T-cell (primary cell): Measurements from ENCODE around the gene BCAS3. TPM values are rescaled to one million over a fixed set of nuclear protein-coding genes. Genes with fewer than 3 reads are reported as not detected.

Experiments
- ATAC-seq, 4 experiments: fragments of 200-7000 bp in 3 of 4; fragments of 150-1000 bp in 1 of 4; cut with Tn5 transposase; replicated peaks in 1 of 4; 1 replicate in 3 of 4; 2 replicates in 1 of 4; pipeline ENCODE4 v1.10.0; 2021; ENCODE audit warnings: moderate library complexity in 3 of 4, mild to moderate bottlenecking in 2 of 4, moderate number of reproducible peaks in 1 of 4
- CTCF ChIA-PET, 2 donors: fragments of 300-600 bp; sonication (Branson Sonifier 250); formaldehyde crosslinking; loops; one replicate each; lab custom pipeline; 2022; ENCODE audit warnings: antibody characterized with exemption in 2 of 2; lab: Charles Lee
- POLR2A ChIA-PET, 2 donors: fragments of 300-600 bp; sonication (Branson Sonifier 250); formaldehyde crosslinking; loops; one replicate each; lab custom pipeline; 2022; ENCODE audit warnings: antibody characterized with exemption in 2 of 2; lab: Charles Lee
- DNase-seq, 35 experiments: peaks; one replicate each; pipeline versions ENCODE4 v3.0.0 to v3.0.0-alpha.2; 2013 to 2023
- H3K27ac ChIP-seq: one replicate; pipeline ENCODE4 v1.5.1; 2013; ENCODE audit warnings: low read length
- H3K27me3 ChIP-seq, 2 experiments: replicated peaks in 1 of 2; 1 replicate in 1 of 2; 2 replicates in 1 of 2; pipeline versions ENCODE4 v1.6.1 to v1.7.0; 2013; ENCODE audit warnings: low read length in 1 of 2, mixed read lengths in 1 of 2; ENCODE audit not compliant: control insufficient read depth in 2 of 2, insufficient read depth in 2 of 2; ENCODE audit errors: extremely low read depth in 1 of 2
- H3K36me3 ChIP-seq, 2 donors: 1 replicate in 1 of 2; 2 replicates in 1 of 2; pipeline versions ENCODE4 v1.6.1 to v1.7.0; 2013; ENCODE audit warnings: low read length in 1 of 2; ENCODE audit not compliant: control insufficient read depth in 2 of 2, insufficient read depth in 1 of 2; ENCODE audit errors: extremely low read depth in 1 of 2
- H3K4me1 ChIP-seq, 2 experiments: 1 replicate in 1 of 2; 2 replicates in 1 of 2; pipeline versions ENCODE4 v1.6.1 to v1.7.0; 2013; ENCODE audit warnings: low read length in 2 of 2, mixed read lengths in 1 of 2; ENCODE audit not compliant: insufficient read depth in 2 of 2, control insufficient read depth in 1 of 2; ENCODE audit errors: extremely low read depth in 1 of 2
- H3K4me3 ChIP-seq, 2 donors: 1 replicate in 1 of 2; 2 replicates in 1 of 2; pipeline versions ENCODE4 v1.5.1 to v1.7.0; 2013; ENCODE audit warnings: mild to moderate bottlenecking in 2 of 2, low read length in 1 of 2, moderate library complexity in 1 of 2; ENCODE audit not compliant: control insufficient read depth in 1 of 2; ENCODE audit errors: extremely low read depth in 1 of 2
- H3K9me3 ChIP-seq: 2 replicates; pipeline ENCODE4 v1.7.0; 2013
- H3K27ac Mint-ChIP-seq, 2 donors: one replicate each; pipeline ENCODE4 v1.8.0; 2020 to 2021; ENCODE audit warnings: mild to moderate bottlenecking in 2 of 2, mixed read lengths in 2 of 2
- H3K27me3 Mint-ChIP-seq, 2 donors: one replicate each; pipeline ENCODE4 v1.8.0; 2021 to 2022; ENCODE audit warnings: mixed read lengths in 2 of 2
- H3K36me3 Mint-ChIP-seq: one replicate; pipeline ENCODE4 v1.8.0; 2021; ENCODE audit warnings: mixed read lengths
- H3K4me1 Mint-ChIP-seq, 3 donors: one replicate each; pipeline ENCODE4 v1.8.0; 2020 to 2022; ENCODE audit warnings: mixed read lengths in 3 of 3, mild to moderate bottlenecking in 1 of 3
- H3K4me3 Mint-ChIP-seq, 3 donors: one replicate each; pipeline ENCODE4 v1.8.0; 2020 to 2022; ENCODE audit warnings: mild to moderate bottlenecking in 3 of 3, mixed read lengths in 3 of 3, moderate library complexity in 3 of 3
- H3K9me3 Mint-ChIP-seq, 3 donors: one replicate each; pipeline ENCODE4 v1.8.0; 2020 to 2022; ENCODE audit warnings: mixed read lengths in 3 of 3
- WGBS: methylation state at CpG from one replicate; pipeline ENCODE4 v1.1.5; 2013; ENCODE audit warnings: missing lambda C conversion rate; ENCODE audit not compliant: insufficient coverage; 5-methylcytosine and 5-hydroxymethylcytosine counted together
- total RNA-seq, 35 experiments: library from RNA in 6 of 35; stranded (reverse) in 6 of 35; fragments of 120-200 nt in 1 of 35; gene quantifications; one replicate each; pipeline versions ENCODE4 v1.2.1 to v1.2.4 and lab custom pipeline; 2013 to 2026

The BCAS3 gene
- total RNA-seq, 5 donors from 2014 or later (not counting 1 experiment from before 2014, with no cell fraction given), result 33.8 to 57.8 (median 38.1) TPM

GRCh38 chr17:61126473-61127249 lies 449.0 kb downstream of the BCAS3 start:
- no peak for DNase-seq
- Mint-ChIP-seq H3K4me1 (peaks cover 9 to 22% (median 14%) of the 10 kb centered on the region in 3 donors), H3K4me3 (no peak overlapping the region), H3K27me3 (no peaks in the 10 kb centered on the region), H3K9me3 (no peaks in the 10 kb centered on the region), H3K36me3 (no peaks in the 10 kb centered on the region), H3K27ac (no peak overlapping the region)
- no peaks in the 10 kb centered on the region for H3K36me3 ChIP-seq
- ChIA-PET CTCF (no interaction called here), POLR2A (no interaction called here)
- H3K9me3 ChIP-seq, result no peaks in the 10 kb centered on the region
- H3K27me3 ChIP-seq, result no peaks in the 10 kb centered on the region
- 92% methylated on average over 4 of the region's 11 CpGs for WGBS
- H3K4me1 ChIP-seq, result peaks cover 3 to 12% of the 10 kb centered on the region in 2 experiments
- ATAC-seq, result no peak
- H3K27ac ChIP-seq, result no peak overlapping the region
- no peak overlapping the region for H3K4me3 ChIP-seq

- H3K4me3 ChIP-seq, result no peak overlapping the region
- H3K27me3 Mint-ChIP-seq, result no peaks in the 10 kb centered on the region
- H3K4me1 ChIP-seq, result peaks cover 3 to 14% of the 10 kb centered on the region in 2 experiments
- no peak overlapping the region for H3K27ac Mint-ChIP-seq
- H3K27me3 ChIP-seq, result no peaks in the 10 kb centered on the region
- DNase-seq (no peak), ATAC-seq (no peak)
- 100% methylated on average over 1 of the region's 2 CpGs for WGBS
- ChIA-PET CTCF (no interaction called here), POLR2A (no interaction called here)
- H3K36me3 Mint-ChIP-seq, result no peaks in the 10 kb centered on the region
- H3K4me1 Mint-ChIP-seq, result peaks cover 11 to 29% (median 14%) of the 10 kb centered on the region in 3 donors
- H3K9me3 Mint-ChIP-seq, result no peaks in the 10 kb centered on the region
- H3K4me3 Mint-ChIP-seq, result no peak overlapping the region
- H3K9me3 ChIP-seq, result no peaks in the 10 kb centered on the region
- no peaks in the 10 kb centered on the region for H3K36me3 ChIP-seq
- no peak overlapping the region for H3K27ac ChIP-seq
Measured at GRCh38 chr17:61127960-61128359, 450.3 kb downstream of the BCAS3 start.

DNA sequence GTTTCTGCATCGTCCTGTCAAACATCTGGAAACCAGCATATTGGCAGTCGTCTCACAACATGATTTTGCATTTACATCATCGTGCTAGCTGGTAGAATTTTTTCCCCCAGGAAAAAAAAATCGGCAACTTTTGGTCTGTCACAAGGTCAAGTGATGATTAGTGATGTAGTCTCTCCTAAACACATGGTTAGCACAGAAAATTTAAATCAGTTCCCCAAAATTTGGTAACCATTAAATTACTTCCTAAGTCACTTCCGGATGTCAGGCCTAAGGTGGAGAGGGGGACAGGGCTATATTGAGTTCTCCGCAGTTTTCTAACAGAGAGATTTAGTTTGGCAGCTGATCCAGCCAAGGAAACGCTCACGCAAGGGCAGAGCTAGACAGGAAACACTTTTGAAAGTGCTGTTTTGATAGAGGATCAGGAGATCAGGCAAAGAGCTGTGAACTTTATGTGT lies 451.0 kb downstream of the BCAS3 start:
- H3K9me3 Mint-ChIP-seq, result no peaks in the 10 kb centered on the region
- CTCF ChIA-PET, result no interaction called here
- H3K36me3 Mint-ChIP-seq, result no peaks in the 10 kb centered on the region
- H3K4me3 ChIP-seq, result no peak overlapping the region
- H3K36me3 ChIP-seq, result no peaks in the 10 kb centered on the region
- POLR2A ChIA-PET, result interaction anchor here in 1 of 2 donors (0.5 kb wide), 1 partner anchor 47 kb away, joined by 3 read pairs; no protein-coding TSS in a partner anchor
- 87% methylated on average over 6 of the region's 8 CpGs for WGBS
- DNase-seq (no peak), ATAC-seq (peak in 1 of 4 experiments; percentile 41)
- H3K9me3 ChIP-seq, result no peaks in the 10 kb centered on the region
- peaks cover 3 to 18% of the 10 kb centered on the region in 2 experiments for H3K4me1 ChIP-seq
- no peaks in the 10 kb centered on the region for H3K27me3 ChIP-seq
- no peak overlapping the region for H3K4me3 Mint-ChIP-seq
- peaks cover 11 to 34% (median 17%) of the 10 kb centered on the region in 3 donors for H3K4me1 Mint-ChIP-seq
- H3K27ac Mint-ChIP-seq, result peak overlapping the region in 1 of 2 donors; percentile 19
- H3K27me3 Mint-ChIP-seq, result no peaks in the 10 kb centered on the region
- no peak overlapping the region for H3K27ac ChIP-seq

DNA sequence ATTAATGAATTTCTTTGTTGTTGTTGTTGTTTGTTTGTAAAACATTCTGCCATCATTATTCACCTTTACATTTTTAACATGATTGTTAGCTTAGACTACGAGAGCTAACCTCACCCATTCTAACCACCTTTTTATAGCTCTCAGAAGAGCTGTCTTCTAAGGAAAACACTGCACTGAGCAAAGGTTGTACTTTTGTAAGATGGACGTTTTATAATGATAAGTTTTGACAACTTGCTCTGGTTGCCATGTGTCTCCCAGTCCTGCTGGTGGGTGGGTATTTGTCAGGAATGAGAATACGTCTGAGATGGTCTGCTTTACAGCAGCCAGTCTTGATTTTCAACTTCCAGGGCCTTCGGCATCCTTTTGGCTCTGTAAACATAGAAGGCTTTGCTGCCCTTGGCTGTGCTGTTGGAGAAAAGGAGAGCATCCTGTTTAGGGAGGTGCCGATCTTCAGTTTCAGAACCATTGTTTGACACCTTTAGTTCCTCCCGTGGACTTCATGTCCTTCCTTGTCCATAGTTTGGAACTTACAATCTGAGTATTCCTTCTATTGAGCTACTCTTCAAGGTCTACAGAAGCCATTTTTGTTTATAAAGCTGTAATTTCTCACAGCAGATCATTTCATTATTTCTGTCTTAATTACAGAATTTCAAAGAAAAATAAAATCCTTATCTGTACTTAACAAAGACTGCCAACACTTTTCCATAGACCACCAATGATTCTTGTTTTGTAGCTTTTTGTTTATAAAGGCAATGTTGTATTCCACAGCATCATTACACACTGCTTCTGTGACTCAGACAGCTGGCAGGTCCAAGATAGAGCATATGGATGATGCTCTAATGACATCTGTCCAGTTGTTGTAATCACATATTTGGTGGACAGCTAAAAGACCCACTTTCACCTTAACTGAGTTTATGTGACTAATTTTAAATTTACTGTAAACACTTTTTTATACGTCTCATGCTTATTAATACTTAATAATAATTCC lies 451.9 kb downstream of the BCAS3 start:
- Mint-ChIP-seq H3K27me3 (no peaks in the 10 kb centered on the region), H3K9me3 (no peaks in the 10 kb centered on the region), H3K36me3 (no peaks in the 10 kb centered on the region), H3K4me1 (peaks cover 11 to 34% (median 17%) of the 10 kb centered on the region in 3 donors), H3K4me3 (no peak overlapping the region), H3K27ac (no peak overlapping the region)
- ChIA-PET POLR2A (interaction anchor here in 1 of 2 donors (0.5 kb wide), 1 partner anchor 46 kb away, joined by 3 read pairs; no protein-coding TSS in a partner anchor), CTCF (interaction anchor here (0.6 kb wide), 2 partner anchors 101 to 449 kb away, joined by 3 to 9 read pairs; no protein-coding TSS in a partner anchor)
- WGBS, result 95% methylated on average over 4 of the region's 7 CpGs
- Histone ChIP-seq H3K36me3 (no peaks in the 10 kb centered on the region), H3K27ac (no peak overlapping the region), H3K27me3 (no peaks in the 10 kb centered on the region), H3K9me3 (no peaks in the 10 kb centered on the region), H3K4me1 (peaks cover 3 to 18% of the 10 kb centered on the region in 2 experiments), H3K4me3 (no peak overlapping the region)
- DNase-seq, result no peak
- ATAC-seq, result no peak

GRCh38 chr17:61130330-61130729 lies 452.7 kb downstream of the BCAS3 start:
- ATAC-seq (no peak), DNase-seq (no peak)
- 94% methylated on average over 3 of the region's 4 CpGs for WGBS
- peaks cover 11 to 34% (median 17%) of the 10 kb centered on the region in 3 donors for H3K4me1 Mint-ChIP-seq
- POLR2A ChIA-PET, result no interaction called here
- Histone ChIP-seq H3K4me3 (no peak overlapping the region), H3K27me3 (no peaks in the 10 kb centered on the region), H3K9me3 (no peaks in the 10 kb centered on the region), H3K4me1 (peaks cover 3 to 18% of the 10 kb centered on the region in 2 experiments), H3K36me3 (no peaks in the 10 kb centered on the region), H3K27ac (no peak overlapping the region)
- no peaks in the 10 kb centered on the region for H3K27me3 Mint-ChIP-seq
- no peaks in the 10 kb centered on the region for H3K9me3 Mint-ChIP-seq
- H3K4me3 Mint-ChIP-seq, result no peak overlapping the region
- H3K36me3 Mint-ChIP-seq, result no peaks in the 10 kb centered on the region
- H3K27ac Mint-ChIP-seq, result no peak overlapping the region
- CTCF ChIA-PET, result interaction anchor here (0.6 kb wide), 2 partner anchors 100 to 449 kb away, joined by 3 to 9 read pairs; no protein-coding TSS in a partner anchor

DNA sequence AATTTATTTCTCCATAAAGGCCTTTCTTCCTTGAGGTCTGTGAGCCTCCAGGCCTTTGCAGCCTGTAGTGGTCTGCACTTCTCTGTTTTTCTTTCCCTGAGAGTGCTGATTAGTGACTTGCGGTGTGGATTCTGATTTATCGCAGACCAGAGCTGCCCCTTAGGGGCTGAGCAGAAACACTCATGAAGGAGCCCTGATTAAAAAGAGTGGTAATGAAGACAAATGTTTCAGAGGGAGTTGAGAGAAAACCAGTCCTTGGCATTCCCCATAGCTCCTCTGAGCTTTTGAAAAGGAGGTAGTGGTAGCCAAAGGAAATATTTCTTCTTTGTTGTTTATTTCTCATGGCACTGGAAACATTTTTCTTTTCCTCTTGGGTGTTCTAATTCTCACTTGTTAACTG lies 453.9 kb downstream of the BCAS3 start:
- Mint-ChIP-seq H3K4me3 (no peak overlapping the region), H3K9me3 (no peaks in the 10 kb centered on the region), H3K27me3 (no peaks in the 10 kb centered on the region), H3K4me1 (peaks cover 16 to 40% (median 17%) of the 10 kb centered on the region in 3 donors), H3K36me3 (no peaks in the 10 kb centered on the region), H3K27ac (no peak overlapping the region)
- ChIA-PET CTCF (no interaction called here), POLR2A (no interaction called here)
- Histone ChIP-seq H3K27ac (no peak overlapping the region), H3K27me3 (no peaks in the 10 kb centered on the region), H3K4me3 (no peak overlapping the region), H3K36me3 (no peaks in the 10 kb centered on the region), H3K9me3 (no peaks in the 10 kb centered on the region), H3K4me1 (peaks cover 3 to 18% of the 10 kb centered on the region in 2 experiments)
- no peak for DNase-seq
- no peak for ATAC-seq
- no CpG with 5 or more reads among the region's 2 CpGs for WGBS
